ENCODE results near the gene ACTR6.
A peak's percentile ranks its signal among the peaks of the same experiment; 100 is the strongest.

Gene ACTR6

GRCh38 chr12:100267603-100268281 is 67.1 kb downstream of the ACTR6 start:
- DNase-seq = peak; percentile 41 to 53 (median 45)

DNA sequence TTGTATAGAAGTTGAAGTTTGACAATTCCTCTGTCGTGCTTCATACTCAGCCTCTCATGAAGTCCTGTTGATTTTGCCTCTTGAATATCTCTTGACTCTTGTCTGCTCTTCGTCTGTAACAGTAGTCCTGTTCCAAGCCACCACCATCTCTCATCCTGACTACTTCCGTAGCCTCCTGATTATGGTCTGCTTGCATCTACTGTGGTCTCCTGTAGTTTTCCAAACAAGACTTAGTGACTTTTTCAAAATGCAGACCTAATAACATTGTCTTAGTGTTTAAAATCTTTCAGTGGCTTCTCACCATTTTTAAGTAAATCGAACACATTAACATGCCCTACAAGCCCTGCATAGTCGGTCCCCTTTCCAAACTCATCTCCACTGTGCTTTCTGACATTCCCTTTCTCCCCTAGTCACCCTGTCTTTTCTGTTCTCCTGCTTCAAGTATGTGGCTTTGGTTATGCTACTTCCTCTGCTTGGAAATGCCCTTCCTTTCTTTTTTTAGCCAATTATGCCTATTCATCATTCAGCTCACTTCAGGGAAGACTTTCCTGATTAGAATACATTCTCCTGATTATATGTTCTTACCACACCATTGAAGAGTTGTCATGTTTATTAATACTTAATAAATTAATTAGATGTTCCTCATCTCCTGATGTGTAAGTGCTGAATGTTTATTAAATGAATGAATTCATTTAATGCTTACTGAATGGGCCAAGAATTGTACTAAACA is 68.4 kb downstream of the ACTR6 start:
- peak; percentile 33 to 58 (median 41) for DNase-seq

- DNase-seq = no peak
These were observed 73.2 kb downstream of the ACTR6 start for GRCh38 chr12:100273782-100274181.

Measured in suppressor macrophage treated with lipopolysaccharide for 1 hour (primary cell).